ENCODE data around the gene POLR3F. TPM values are rescaled to one million over a fixed set of nuclear protein-coding genes. Genes with fewer than 3 reads are reported as not detected.

Gene POLR3F
- total and polyA plus RNA-seq, 9 of the 15 experiments (the other 6 are each of a cell fraction or from before 2014, with no cell fraction given): 7.0 to 15.0 (median 9.6) TPM

- TF ChIP-seq THAP12 (CRISPR knock-in tag; IDR thresholded peaks at IDR 0.05): no peak
- no peak for TF ChIP-seq POLR2AphosphoS5 (IDR thresholded peaks at IDR 0.05; ENCODE audit: control insufficient read depth, insufficient read depth, low read depth, low read length)
- TF ChIP-seq ZNF79 (CRISPR knock-in tag; IDR thresholded peaks at IDR 0.05; ENCODE audit: low read depth): no peak
These were observed 10.6 kb upstream of the POLR3F start (continued) for GRCh38 chr20:18456600-18456999.

DNA sequence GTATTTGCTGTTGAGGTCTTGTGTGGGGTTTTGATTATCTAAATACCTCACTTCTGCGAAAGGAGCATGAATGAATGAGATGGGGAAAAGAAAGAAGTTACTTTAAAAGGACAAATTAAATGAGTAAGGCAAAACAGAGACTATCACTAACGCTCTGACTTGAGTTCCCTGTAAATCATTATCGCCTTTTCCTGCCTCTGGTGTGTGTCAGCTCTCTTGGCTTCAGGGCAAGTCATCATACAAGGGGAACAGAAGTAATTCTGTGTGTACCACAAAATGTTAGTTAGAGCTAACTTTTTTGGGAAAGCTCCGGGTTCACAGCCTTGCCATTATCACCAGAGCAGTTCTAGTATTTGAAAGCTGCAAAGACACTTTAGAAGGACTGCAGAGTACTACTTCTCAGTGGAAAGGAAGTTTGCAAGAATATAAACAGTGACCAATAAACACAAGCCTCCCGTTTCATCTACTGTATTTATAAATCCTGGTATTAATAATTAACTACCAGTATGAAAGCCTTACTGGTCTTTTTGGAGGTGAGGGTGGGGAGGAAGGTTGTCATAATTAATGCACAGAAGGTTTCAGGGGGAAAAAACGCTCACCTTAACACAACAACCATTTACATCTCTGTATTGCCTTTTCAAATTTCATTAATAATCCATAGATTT is 1.5 kb upstream of the POLR3F start:
- H3K4me3 ChIP-seq: no peak overlapping the region
- peaks cover 0 to 11% of the 10 kb centered on the region in 2 experiments; a peak in 1 of 5 replicates for H3K4me1 ChIP-seq (replicated peaks in 1 of 2; ENCODE audit: control insufficient read depth in 2 of 2, insufficient read depth in 2 of 2, low read length in 2 of 2)
- peaks cover 3% of the 10 kb centered on the region; the same call in 1 of the 3 replicates for H3K36me3 ChIP-seq (ENCODE audit: control insufficient read depth, insufficient read depth, low read length)
- BruUV-seq (replicated peaks): no TSS peak
- peaks cover 22% of the 10 kb centered on the region for H3K79me2 ChIP-seq (ENCODE audit: control insufficient read depth, insufficient read depth, low read length)
- H3K27ac ChIP-seq (ENCODE audit: extremely low read depth, low read depth, low read length): no peak overlapping the region
- H2AFZ ChIP-seq (ENCODE audit: low read depth, low read length): 0 out of 2 replicates have a peak overlapping the region, but pooled peaks have one; percentile 91
- FAIRE-seq (no peak), ATAC-seq (no peak), DNase-seq (ENCODE audit: extremely low read depth in 1 of 4, low spot score in 3 of 4) (peak in 1 of 4 experiments; percentile 1)
- ChIA-PET CTCF (ENCODE audit: low intra/inter-chr PET ratio) (no interaction called here), POLR2A (no interaction called here)
- H3K27me3 ChIP-seq (ENCODE audit: control insufficient read depth in 2 of 2, insufficient read depth in 2 of 2, low read length in 2 of 2): no peaks in the 10 kb centered on the region
- intact Hi-C loops (cut with micrococcal nuclease): no loop called here
- WGBS (ENCODE audit: insufficient coverage, low coverage, missing lambda C conversion rate): 4% methylated on average over 6 of the region's 6 CpGs
- no peaks in the 10 kb centered on the region for H3K9me3 ChIP-seq (replicated peaks; ENCODE audit: control insufficient read depth, insufficient read depth, low read depth, low read length)
- H4K20me1 ChIP-seq (replicated peaks; ENCODE audit: control insufficient read depth, insufficient read depth, low read length): no peaks in the 10 kb centered on the region
- H3K9ac ChIP-seq (ENCODE audit: insufficient read depth in 1 of 2, low read depth in 2 of 2, low read length in 2 of 2): no peak overlapping the region
- in situ Hi-C loops (cut with MboI): no loop called here
- no peak overlapping the region for H3K4me2 ChIP-seq (ENCODE audit: insufficient read depth, low read length)
- H3K9me1 ChIP-seq (ENCODE audit: control insufficient read depth, insufficient read depth, low read length): no peaks in the 10 kb centered on the region
- TF ChIP-seq TSHZ1 (CRISPR knock-in tag; IDR thresholded peaks at IDR 0.05) (no peak), ARID1B (IDR thresholded peaks at IDR 0.05) (no peak), ZNF253 (CRISPR knock-in tag; conservative IDR thresholded peaks at IDR 0.05) (no peak), KDM5B (IDR thresholded peaks at IDR 0.05; ENCODE audit: insufficient replicate concordance, low read depth, low read length) (no peak), BHLHE40 (IDR thresholded peaks at IDR 0.05; ENCODE audit: low read length) (no peak), TEAD1 (CRISPR knock-in tag; IDR thresholded peaks at IDR 0.05) (no peak), MTF1 (CRISPR knock-in tag; IDR thresholded peaks at IDR 0.05; ENCODE audit: borderline replicate concordance) (no peak), ZNF140 (CRISPR knock-in tag; IDR thresholded peaks at IDR 0.05) (no peak), CREB1 (IDR thresholded peaks at IDR 0.05) (no peak), CREB1 (CRISPR knock-in tag; IDR thresholded peaks at IDR 0.05) (no peak)
- TF ChIP-seq, protein P1, sequence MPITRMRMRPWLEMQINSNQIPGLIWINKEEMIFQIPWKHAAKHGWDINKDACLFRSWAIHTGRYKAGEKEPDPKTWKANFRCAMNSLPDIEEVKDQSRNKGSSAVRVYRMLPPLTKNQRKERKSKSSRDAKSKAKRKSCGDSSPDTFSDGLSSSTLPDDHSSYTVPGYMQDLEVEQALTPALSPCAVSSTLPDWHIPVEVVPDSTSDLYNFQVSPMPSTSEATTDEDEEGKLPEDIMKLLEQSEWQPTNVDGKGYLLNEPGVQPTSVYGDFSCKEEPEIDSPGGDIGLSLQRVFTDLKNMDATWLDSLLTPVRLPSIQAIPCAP (CRISPR knock-in tag; IDR thresholded peaks at IDR 0.05; ENCODE audit: borderline replicate concordance): no peak
